GM13977 (cell line): Measurements from ENCODE around the gene UBE2I.

Source experiments
- DNase-seq: peaks from one replicate; pipeline ENCODE4 v3.0.0; 2012; ENCODE audit warnings: low spot score
- CTCF ChIP-seq: IDR thresholded peaks from 2 replicates; pipeline ENCODE4 v1.5.1; 2012; ENCODE audit warnings: mild to moderate bottlenecking, control low read depth; ENCODE audit not compliant: insufficient read depth; ENCODE audit errors: extremely low read depth, missing control alignments
- in situ Hi-C: fragments of 300-500 bp; cut with MboI; formaldehyde crosslinking; loops from one replicate; pipeline ENCODE4 v1.12.0; 2022; ENCODE audit warnings: low sequenced_read_pairs, low pct_unique_long_range_greater_than_20kb, mixed read lengths, inconsistent platforms; ENCODE audit not compliant: unreplicated experiment

UBE2I gene

DNA sequence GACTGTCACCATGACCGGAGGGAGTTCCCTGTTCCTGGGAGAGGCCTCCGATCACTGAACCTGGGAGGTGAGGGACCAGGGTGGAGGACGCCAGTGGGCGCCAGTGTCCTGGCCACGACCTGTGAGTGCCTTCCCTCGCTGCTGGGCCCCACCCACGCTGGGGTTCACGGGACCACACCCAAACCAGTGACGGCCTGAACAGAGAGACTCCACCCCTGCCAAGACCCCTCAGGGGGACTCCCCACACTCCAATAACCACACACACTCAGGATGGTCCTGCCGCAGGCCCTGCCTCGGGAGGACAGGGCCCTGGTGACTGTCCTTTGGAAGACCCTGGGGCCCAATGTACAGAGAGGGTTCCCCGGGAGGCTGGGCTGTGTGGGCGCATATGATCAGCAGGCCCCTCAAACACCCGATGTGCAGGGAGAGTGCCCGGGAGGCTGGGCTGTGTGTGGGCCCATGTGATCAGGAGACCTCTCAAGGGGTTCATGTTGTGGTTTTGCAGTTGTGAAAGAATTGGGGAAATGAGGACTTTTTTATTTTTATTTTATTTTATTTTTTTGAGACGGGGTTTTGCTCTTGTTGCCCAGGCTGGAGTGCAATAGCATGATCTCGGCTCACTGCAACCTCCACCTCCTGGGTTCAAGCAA is 27.0 kb upstream of the UBE2I start:
- TF ChIP-seq CTCF, result no peak
- in situ Hi-C loops, result no loop called here

DNA sequence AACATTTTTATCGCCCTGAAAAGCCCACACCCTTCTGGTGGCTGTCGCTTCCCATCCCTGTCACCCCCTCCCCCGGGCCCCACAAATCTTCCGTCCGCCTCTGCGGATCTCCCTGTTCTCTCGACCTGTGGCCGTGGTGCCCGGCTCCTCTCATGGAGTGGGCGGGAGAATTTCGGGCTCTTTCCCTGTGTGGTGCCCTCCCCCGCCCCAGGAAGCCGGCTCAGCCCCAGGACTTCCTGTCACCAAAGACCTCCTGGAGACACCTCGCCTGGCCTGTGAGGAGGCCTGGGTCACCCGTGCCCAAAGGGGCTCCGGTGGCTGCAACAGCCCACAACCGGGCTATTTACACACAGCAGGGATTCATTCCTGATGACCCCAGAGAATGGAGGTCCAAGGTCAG is 26.1 kb upstream of the UBE2I start:
- in situ Hi-C loops, result no loop called here
- no peak for DNase-seq
- TF ChIP-seq CTCF, result no peak

More for the DNA sequence above, 27.0 kb upstream of the UBE2I start:
- no peak for DNase-seq

GRCh38 chr16:1283996-1284616 is 25.3 kb upstream of the UBE2I start:
- DNase-seq, result no peak
- TF ChIP-seq CTCF, result no peak
- in situ Hi-C loops, result no loop called here

- no peak for DNase-seq
- in situ Hi-C loops, result no loop called here
- no peak for TF ChIP-seq CTCF
Measured at GRCh38 chr16:1285669-1286512, 23.5 kb upstream of the UBE2I start.

DNA sequence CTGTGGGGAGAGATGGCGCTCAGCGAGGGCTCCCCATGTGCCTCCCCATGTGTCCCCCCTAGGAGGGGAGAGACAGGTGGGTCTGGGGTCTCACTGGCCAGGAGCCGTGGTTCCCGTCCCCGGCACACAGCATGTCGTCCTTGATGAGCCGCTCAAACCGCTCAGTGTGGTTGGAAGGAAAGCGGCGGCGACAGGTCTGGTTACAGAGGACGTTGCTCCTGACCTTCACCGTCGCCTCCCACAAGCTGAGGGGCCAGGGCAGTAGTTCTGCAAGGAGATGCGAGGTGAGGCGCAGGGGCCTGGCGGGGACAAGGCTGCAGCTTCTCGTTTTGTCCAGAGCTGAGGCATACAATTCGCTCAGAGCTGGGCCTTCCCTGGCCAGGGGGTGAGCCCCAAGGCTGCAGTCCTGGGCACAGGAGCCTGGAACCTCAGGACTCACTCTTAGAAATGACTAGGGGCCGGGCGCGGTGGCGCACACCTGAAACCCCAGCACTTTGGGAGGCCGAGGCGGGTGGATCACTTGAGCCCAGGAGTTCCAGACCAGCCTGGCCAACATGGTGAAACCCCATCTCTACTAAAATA is 22.8 kb upstream of the UBE2I start:
- DNase-seq, result no peak
- in situ Hi-C loops, result no loop called here
- TF ChIP-seq CTCF, result no peak

DNA sequence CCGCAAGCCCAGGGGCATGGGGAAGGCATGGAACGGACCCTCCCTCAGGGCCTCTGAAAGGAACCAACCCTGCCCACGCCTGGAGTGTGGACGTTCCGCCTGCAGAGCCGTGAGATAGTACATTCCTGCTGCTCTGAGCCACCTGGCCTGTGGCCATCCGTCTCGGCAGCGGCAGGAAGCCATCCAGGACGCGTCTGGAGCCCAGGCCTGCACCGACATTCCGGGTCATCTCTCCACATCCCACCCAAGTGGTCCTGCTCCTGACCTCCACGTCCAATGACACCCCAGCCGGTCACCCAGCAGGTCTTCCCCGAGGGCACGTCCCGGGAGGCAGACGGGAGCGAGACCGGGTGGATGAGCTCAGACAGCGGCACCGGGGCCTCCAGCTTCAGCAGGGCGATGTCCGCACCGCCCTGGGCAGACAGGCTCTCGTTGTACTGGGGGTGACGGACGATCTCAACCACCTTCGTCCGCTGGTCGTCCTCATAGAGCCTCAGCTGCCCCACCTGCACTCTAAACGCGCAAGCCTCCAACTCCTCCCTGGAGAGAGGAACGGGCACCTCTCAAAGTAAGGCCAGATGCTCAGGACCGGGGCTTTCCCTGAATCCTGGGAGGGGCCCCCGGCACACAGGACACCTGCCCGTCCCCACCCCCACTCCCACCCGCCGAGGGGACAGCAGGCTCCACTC is 21.3 kb upstream of the UBE2I start:
- DNase-seq, result no peak
- in situ Hi-C loops, result no loop called here
- TF ChIP-seq CTCF, result no peak
